HG03565 (cell line): Measurements from ENCODE around the gene PRKG1.
A peak's percentile ranks its signal among the peaks of the same experiment; 100 is the strongest.

ENCODE experiments used
- ATAC-seq: cut with Tn5 transposase; IDR thresholded peaks from one replicate; pipeline ENCODE4 v1.9.1; 2021; ENCODE audit warnings: mild to moderate bottlenecking, moderate library complexity; ENCODE audit not compliant: unreplicated experiment

The PRKG1 gene

DNA sequence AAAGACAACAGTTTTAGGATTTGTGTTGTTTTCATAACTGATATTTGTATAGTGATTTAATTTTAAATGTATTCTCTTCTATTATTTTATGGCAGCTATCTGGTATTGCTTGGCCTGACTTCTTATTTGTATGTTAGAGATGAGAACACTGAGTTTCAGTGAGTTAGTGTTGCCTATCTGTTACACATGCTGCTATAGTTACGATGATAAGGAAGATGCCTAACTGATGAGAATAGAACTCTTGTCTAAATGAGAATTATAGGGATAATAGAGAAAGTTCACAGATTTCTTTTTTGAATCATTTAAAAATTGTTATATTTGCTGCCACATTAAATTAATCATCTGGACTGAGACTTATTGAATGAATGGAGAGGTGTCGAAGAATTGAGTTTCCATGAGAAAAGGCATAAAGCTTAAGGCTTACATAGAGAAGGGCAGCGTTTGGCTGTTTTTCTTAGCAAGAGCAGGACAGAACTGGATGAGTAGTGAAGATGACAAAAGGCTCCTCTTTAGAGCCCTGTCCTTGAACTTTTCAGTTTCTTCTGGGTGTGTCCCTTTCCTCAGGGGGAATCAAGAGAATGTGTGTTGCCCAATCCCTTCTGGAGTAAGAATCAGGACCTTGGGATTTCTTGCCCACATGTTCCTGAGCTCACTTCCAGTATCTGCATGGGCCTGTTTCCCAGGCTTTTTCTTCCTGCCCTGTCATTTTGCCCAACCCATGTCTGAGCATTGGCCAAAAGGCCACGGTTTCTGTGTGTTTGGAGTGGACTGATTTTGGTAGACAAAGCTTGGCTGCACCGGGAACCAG, 820.7 kb downstream of the PRKG1 start:
- ATAC-seq: no peak

DNA sequence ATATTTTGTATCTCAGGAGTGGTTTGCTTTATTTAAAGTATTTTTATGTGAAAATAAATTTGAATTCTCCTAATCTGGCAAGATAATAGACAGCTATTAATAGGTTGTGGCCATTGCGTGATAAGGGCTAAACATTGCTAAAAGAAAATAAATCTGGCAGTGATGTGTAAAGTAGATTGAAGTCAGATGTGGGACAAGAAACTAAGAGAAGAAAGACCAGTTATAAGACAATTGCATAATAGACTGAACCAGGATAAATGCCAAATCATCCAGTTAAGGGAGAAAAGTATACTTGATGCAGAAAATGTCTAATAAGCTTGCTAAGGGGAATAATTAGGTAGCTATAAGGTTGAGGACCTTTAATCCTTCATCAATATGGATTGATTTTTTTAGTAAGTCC, 822.6 kb downstream of the PRKG1 start:
- no peak for ATAC-seq

DNA sequence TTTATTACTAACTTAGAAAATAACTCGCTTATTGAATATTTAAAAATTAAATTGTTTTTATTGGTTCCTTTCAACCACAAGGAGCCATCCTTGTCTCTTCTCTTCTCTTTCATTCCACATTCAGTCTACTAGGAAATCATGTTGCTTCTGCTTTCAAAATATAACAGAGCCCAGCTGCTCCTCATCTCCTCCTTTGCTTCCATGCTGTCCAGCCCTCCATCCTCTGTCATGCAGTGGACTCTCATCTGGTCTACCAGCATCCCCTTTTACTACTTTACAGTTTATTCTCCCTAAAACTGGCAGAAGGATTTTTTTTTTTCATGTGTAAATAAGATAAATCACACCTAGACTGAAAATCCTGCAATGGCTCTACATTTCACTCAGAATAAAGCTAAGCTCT, 823.3 kb downstream of the PRKG1 start:
- ATAC-seq: no peak

GRCh38 chr10:51900180-51900579, 825.9 kb downstream of the PRKG1 start:
- no peak for ATAC-seq

GRCh38 chr10:51903675-51904074, 829.4 kb downstream of the PRKG1 start:
- ATAC-seq: no peak

GRCh38 chr10:51905032-51905431, 830.7 kb downstream of the PRKG1 start:
- ATAC-seq: no peak

DNA sequence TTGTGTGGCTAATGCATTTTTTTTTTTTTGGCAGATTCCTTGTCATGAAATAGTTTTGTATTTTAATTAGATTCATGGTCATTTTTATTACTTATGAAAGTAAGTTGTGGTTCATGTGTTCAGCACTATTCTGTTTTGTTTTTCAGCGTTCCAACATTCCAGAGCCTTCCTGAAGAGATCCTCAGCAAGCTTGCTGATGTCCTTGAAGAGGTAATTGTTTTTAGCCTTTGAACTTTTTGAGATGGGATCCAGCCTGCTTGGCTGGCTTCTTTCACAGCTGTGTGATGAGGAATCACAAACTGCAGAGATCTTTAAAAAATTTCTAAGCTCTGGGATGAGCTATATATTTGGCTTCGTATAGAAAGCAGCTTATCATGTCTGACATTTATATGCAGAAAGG, 833.1 kb downstream of the PRKG1 start:
- ATAC-seq: no peak

DNA sequence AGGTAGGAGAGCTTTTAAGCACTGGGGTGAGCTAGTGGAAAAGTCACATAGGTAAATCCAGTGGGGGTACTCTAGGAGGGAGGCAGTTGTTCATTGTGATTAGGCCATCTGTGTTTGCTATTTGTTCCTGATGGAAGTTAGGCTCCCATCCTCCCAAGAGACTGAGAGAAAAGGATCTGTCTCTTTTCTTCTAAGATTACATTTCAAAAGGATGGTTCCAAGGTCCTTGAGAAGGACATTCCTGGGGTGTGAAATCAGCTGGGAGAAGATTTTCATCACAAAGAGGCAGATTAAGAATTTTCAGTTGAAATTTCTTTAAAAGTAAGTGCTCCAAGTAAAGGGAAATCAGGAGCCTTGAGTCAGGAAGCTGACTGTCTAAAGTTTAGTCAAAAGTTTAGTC, 835.9 kb downstream of the PRKG1 start:
- ATAC-seq: no peak

- ATAC-seq: no peak
Measured at GRCh38 chr10:51910596-51910995, 836.3 kb downstream of the PRKG1 start.

DNA sequence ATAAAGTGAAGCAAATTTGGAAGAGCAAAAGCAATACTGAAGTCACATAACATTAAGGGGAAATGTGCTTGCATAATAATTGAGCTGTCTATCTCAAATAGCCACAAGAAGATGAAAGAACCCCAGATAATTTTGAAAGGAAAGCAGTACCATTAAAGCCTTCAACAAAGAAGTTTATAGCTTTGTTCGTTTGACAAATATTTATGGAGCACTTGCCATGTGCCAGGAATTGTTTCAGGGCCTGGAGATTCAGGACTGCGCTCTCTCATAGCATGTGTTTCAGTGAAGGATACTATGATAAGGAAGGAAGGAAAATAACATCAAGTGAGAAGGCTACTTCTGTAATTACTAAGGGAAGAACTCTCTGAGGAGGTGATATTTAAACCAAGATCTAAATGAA, 837.4 kb downstream of the PRKG1 start:
- ATAC-seq: no peak

GRCh38 chr10:51915031-51915542, 840.8 kb downstream of the PRKG1 start:
- ATAC-seq: no peak

GRCh38 chr10:51918440-51918839, 844.2 kb downstream of the PRKG1 start:
- ATAC-seq: no peak

GRCh38 chr10:51918884-51919325, 844.6 kb downstream of the PRKG1 start:
- ATAC-seq: peak; percentile 32

GRCh38 chr10:51920672-51921071, 846.4 kb downstream of the PRKG1 start:
- ATAC-seq: no peak

DNA sequence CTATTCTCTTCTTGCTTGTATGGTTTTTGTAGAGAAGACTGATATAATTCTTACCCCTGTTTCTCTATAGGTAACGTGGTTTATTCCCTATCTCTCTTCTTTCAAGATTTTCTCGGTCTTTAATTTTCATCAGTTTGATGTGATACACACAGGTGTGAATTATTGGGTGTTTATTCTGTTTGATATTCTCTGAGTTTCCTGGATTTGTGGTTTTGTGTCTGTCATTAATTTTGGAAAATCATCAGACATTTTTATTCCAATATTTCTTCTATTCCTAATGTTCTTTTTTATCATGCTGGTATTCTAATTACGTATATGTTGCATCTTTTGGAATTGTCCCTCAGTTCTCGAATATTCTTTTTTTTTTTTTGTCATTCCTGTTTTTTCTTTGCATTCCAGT, 850.1 kb downstream of the PRKG1 start:
- no peak for ATAC-seq

GRCh38 chr10:51926337-51926736, 852.0 kb downstream of the PRKG1 start:
- ATAC-seq: no peak

DNA sequence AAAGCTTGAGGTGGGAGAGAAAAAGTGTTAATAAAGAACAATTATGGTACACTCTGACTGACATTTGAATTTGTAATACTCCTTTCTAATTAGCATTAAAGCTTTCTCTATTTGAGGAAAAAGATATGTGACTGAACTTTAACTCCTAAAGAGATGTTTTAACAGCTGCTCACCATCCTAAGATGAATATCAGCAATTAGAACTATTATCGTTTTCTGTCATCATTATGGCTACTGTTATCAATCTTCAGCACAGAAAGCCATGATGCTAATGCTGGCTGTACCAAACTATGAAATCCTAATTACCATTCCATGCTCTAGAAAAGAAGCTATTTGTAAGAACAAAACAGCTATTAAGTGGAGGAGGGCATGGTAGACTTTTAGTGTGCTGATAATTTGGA, 853.9 kb downstream of the PRKG1 start:
- no peak for ATAC-seq

DNA sequence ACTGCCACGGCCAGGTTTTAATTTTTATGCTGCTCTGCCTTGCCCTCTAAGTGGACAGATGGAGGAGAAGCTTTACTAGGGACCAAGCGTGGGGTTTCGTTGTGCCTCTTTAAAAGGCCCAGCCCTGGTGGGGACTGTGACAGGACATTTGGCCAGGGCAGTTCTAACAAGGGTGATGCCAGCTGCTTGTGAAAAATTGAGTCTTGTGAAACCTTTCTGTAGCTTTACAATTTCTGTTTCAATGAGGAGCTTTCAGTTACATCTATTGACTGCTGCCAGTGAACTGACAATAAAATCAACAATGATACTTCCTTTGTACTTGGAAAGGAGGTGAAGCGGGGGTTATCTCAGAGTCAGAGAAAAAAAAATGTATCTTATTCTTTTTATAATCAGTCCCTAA, 858.2 kb downstream of the PRKG1 start:
- no peak for ATAC-seq

DNA sequence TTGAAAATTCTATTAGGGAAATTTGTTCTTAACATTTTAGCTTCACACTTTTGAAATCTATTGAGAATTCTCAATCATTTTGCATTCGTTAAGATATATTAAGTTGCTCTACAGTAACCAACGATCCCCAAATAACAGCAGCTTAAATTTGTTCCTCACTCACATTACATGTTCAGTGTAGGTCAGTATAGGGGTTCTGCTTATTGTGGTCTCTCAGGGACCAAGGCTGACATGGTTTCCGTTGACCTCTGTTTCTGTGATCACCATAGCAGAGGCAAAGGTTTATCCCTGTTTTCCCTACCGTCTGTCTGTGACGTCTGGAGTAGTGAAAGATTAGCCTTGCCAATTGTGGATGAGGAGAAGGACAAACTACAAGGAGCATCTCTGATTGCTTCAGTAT, 860.1 kb downstream of the PRKG1 start:
- no peak for ATAC-seq

DNA sequence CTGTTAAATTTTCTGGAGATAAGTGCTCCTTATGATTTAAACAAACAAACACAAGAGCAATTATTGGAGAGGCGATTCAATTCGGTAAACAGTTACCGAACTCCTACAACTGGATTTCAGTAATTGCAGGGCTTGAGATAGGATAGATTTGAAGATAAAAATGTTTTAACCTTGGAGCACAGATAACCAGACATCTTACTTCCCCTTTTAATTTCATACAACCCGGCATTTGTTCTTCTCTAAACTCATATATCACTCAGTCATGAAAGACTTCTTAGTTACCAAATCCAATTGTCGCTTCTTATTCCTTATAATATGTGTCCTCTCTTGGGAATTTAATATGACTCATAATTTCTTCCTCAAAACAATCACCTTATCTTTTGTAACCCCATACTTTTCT, 861.1 kb downstream of the PRKG1 start:
- no peak for ATAC-seq

- no peak for ATAC-seq
Measured at GRCh38 chr10:51937308-51938140, 863.2 kb downstream of the PRKG1 start.
